HCT116 (cell line): ENCODE data around the gene CEACAM3. TPM values are rescaled to one million over a fixed set of nuclear protein-coding genes. Genes with fewer than 3 reads are reported as not detected.

Experiments used
- ATAC-seq: fragments of 200-7000 bp; cut with Tn5 transposase; 2 replicates; pipeline ENCODE4 v1.9.1; 2020; ENCODE audit warnings: mild to moderate bottlenecking, moderate library complexity
- BruUV-seq: library from RNA; stranded (reverse); fragments of 400-500 nt; replicated peaks from 2 replicates; lab custom pipeline; 2021; lab: Mats Ljungman, UMichigan
- CTCF ChIA-PET: fragments of 300-600 bp; sonication (Branson Sonifier 250); formaldehyde crosslinking; loops from one replicate; lab custom pipeline; 2021; ENCODE audit warnings: antibody characterized with exemption; lab: Charles Lee
- POLR2A ChIA-PET: fragments of 300-600, 350-600 bp; sonication (Branson Sonifier 250); formaldehyde crosslinking; loops from one replicate; lab custom pipeline; 2021; ENCODE audit warnings: antibody characterized with exemption; lab: Charles Lee
- RAD21 ChIA-PET, 2 experiments: fragments of 300-600 bp; sonication (Branson Sonifier 250); formaldehyde crosslinking; loops; one replicate each; lab custom pipeline; 2023; ENCODE audit warnings: low total read pairs in 2 of 2; ENCODE audit not compliant: uncharacterized antibody in 2 of 2, unreplicated experiment in 2 of 2, low non-redundant PET in 1 of 2; lab: Charles Lee
- DNase-seq: peaks from one replicate; pipeline ENCODE4 v3.0.0-alpha.2; 2010; ENCODE audit warnings: low read depth, low spot score
- H2AFZ ChIP-seq: fragments of 200-600 bp; shearing (Covaris generic), sonication (generic); 2 replicates; pipeline ENCODE4 v1.6.1; 2017; ENCODE audit warnings: low read depth, mixed run types, mixed read lengths, antibody characterized with exemption, low read length; ENCODE audit not compliant: poor library complexity, severe bottlenecking
- H3K27ac ChIP-seq: 2 replicates; pipeline ENCODE4 v1.5.1; 2012; ENCODE audit warnings: low read depth, low read length
- H3K27me3 ChIP-seq: fragments of 200-600 bp; sonication (generic); 2 replicates; pipeline ENCODE4 v1.6.1; 2016; ENCODE audit warnings: mixed run types, low read length, mixed read lengths; ENCODE audit not compliant: insufficient read depth
- H3K36me3 ChIP-seq, 2 experiments: fragments of 200-500 bp in 1 of 2; fragments of 200-600 bp in 1 of 2; sonication (Bioruptor generic) in 1 of 2; sonication (generic) in 1 of 2; 2 replicates each; pipeline versions ENCODE4 v1.5.1 to v1.6.1; 2014 to 2016; ENCODE audit warnings: low read length in 2 of 2, inconsistent platforms in 1 of 2, mixed read lengths in 1 of 2, mixed run types in 1 of 2; ENCODE audit not compliant: insufficient read depth in 2 of 2, control insufficient read depth in 1 of 2
- H3K4me1 ChIP-seq, 2 experiments: fragments of 200-600 bp in 1 of 2; sonication (generic) in 1 of 2; 2 replicates each; pipeline versions ENCODE4 v1.5.1 to v1.6.1; 2012 to 2017; ENCODE audit warnings: low read length in 2 of 2, inconsistent platforms in 1 of 2, mild to moderate bottlenecking in 1 of 2, mixed read lengths in 1 of 2, mixed run types in 1 of 2, moderate library complexity in 1 of 2; ENCODE audit not compliant: insufficient read depth in 2 of 2, control insufficient read depth in 1 of 2
- H3K4me2 ChIP-seq: fragments of 200-600 bp; sonication (generic); 2 replicates; pipeline ENCODE4 v1.6.1; 2017; ENCODE audit warnings: mixed run types, low read length, mixed read lengths
- H3K4me3 ChIP-seq, 2 experiments: fragments of 200-600 bp in 1 of 2; sonication (generic) in 1 of 2; replicated peaks in 1 of 2; 2 replicates each; pipeline ENCODE4 v1.5.1; 2011 to 2016; ENCODE audit warnings: low read length in 2 of 2, control low read depth in 1 of 2, low read depth in 1 of 2, mild to moderate bottlenecking in 1 of 2, mixed read lengths in 1 of 2, mixed run types in 1 of 2
- H3K79me2 ChIP-seq: fragments of 200-600 bp; sonication (generic); 2 replicates; pipeline ENCODE4 v1.6.1; 2017; ENCODE audit warnings: mild to moderate bottlenecking, mixed run types, low read length, moderate library complexity, mixed read lengths; ENCODE audit not compliant: insufficient read depth
- H3K9ac ChIP-seq: fragments of 200-600 bp; sonication (generic); 2 replicates; pipeline ENCODE4 v1.6.1; 2016; ENCODE audit warnings: low read length, mixed read lengths
- H3K9me2 ChIP-seq: fragments of 200-600 bp; sonication (generic), shearing (Covaris generic); 2 replicates; pipeline ENCODE4 v1.6.1; 2017; ENCODE audit warnings: mixed run types, mild to moderate bottlenecking, moderate library complexity; ENCODE audit not compliant: insufficient read depth
- H3K9me3 ChIP-seq, 2 experiments: fragments of 200-500 bp in 1 of 2; fragments of 200-600 bp in 1 of 2; sonication (Bioruptor generic) in 1 of 2; sonication (generic) in 1 of 2; 2 replicates each; pipeline ENCODE4 v1.6.1; 2014 to 2017; ENCODE audit warnings: low read length in 2 of 2, mixed read lengths in 2 of 2, inconsistent platforms in 1 of 2, low read depth in 1 of 2, mild to moderate bottlenecking in 1 of 2, mixed run types in 1 of 2, moderate library complexity in 1 of 2; ENCODE audit not compliant: control insufficient read depth in 1 of 2, insufficient read depth in 1 of 2
- H4K20me1 ChIP-seq: fragments of 200-600 bp; sonication (generic), shearing (Covaris generic); 2 replicates; pipeline ENCODE4 v1.6.1; 2017; ENCODE audit warnings: mixed run types, mild to moderate bottlenecking, moderate library complexity; ENCODE audit not compliant: insufficient read depth
- CBX3 ChIP-seq: IDR thresholded peaks from 2 replicates; pipeline ENCODE4 v1.6.1; 2012; ENCODE audit warnings: low read depth
- CEBPB ChIP-seq: IDR thresholded peaks from 2 replicates; pipeline ENCODE4 v1.6.1; 2012; ENCODE audit warnings: low read depth
- EGR1 ChIP-seq: IDR thresholded peaks from 2 replicates; pipeline ENCODE4 v1.6.1; 2012; ENCODE audit warnings: low read depth
- ELF1 ChIP-seq: IDR thresholded peaks from 2 replicates; pipeline ENCODE4 v1.6.1; 2012; ENCODE audit warnings: low read depth, borderline replicate concordance
- EZH2 ChIP-seq: fragments of 200-600 bp; sonication (generic); IDR thresholded peaks from 2 replicates; pipeline ENCODE4 v1.6.1; 2017; ENCODE audit warnings: antibody characterized with exemption, mixed run types
- EZH2phosphoT487 ChIP-seq: fragments of 200-600 bp; IDR thresholded peaks from 2 replicates; pipeline ENCODE4 v1.6.1; 2018; ENCODE audit warnings: antibody characterized with exemption, borderline replicate concordance
- FOSL1 ChIP-seq: IDR thresholded peaks from 2 replicates; pipeline ENCODE4 v1.6.1; 2012; ENCODE audit warnings: low read depth
- JUND ChIP-seq: IDR thresholded peaks from 2 replicates; pipeline ENCODE4 v1.6.1; 2012
- POLR2A ChIP-seq: IDR thresholded peaks from 2 replicates; pipeline ENCODE4 v1.7.0; 2011; ENCODE audit warnings: borderline replicate concordance; ENCODE audit not compliant: insufficient read depth, insufficient read length; ENCODE audit errors: extremely low read depth
- POLR2AphosphoS5 ChIP-seq: IDR thresholded peaks from 2 replicates; pipeline ENCODE4 v1.6.1; 2011; ENCODE audit warnings: mild to moderate bottlenecking, low read depth, low read length, moderate library complexity
- RAD21 ChIP-seq: IDR thresholded peaks from 2 replicates; pipeline ENCODE4 v1.6.1; 2012; ENCODE audit warnings: low read depth, mild to moderate bottlenecking
- SIN3A ChIP-seq: IDR thresholded peaks from 2 replicates; pipeline ENCODE4 v1.6.1; 2012; ENCODE audit warnings: low read depth
- SP1 ChIP-seq: IDR thresholded peaks from 2 replicates; pipeline ENCODE4 v1.6.1; 2012; ENCODE audit warnings: low read depth
- SRF ChIP-seq: IDR thresholded peaks from 2 replicates; pipeline ENCODE4 v1.6.1; 2012; ENCODE audit warnings: low read depth
- TCF7L2 ChIP-seq: IDR thresholded peaks from 2 replicates; pipeline ENCODE4 v1.7.0; 2011; ENCODE audit warnings: borderline replicate concordance, inconsistent platforms; ENCODE audit not compliant: insufficient read depth, insufficient read length; ENCODE audit errors: extremely low read depth
- YY1 ChIP-seq: IDR thresholded peaks from 2 replicates; pipeline ENCODE4 v1.6.1; 2011; ENCODE audit warnings: low read length, low read depth, moderate library complexity, mild to moderate bottlenecking; ENCODE audit not compliant: insufficient replicate concordance; ENCODE audit errors: extremely low read depth
- ZFX ChIP-seq: fragments of 450-650 bp; IDR thresholded peaks from 2 replicates; pipeline ENCODE4 v1.6.1; 2017
- ZNF274 ChIP-seq: fragments of 200-500 bp; sonication (Bioruptor generic); IDR thresholded peaks from 2 replicates; pipeline ENCODE4 v1.6.1; 2014; ENCODE audit warnings: mild to moderate bottlenecking, low read depth, low read length, inconsistent platforms
- intact Hi-C: fragments of 100-400 bp; cut with micrococcal nuclease; formaldehyde crosslinking; loops from 2 replicates; pipeline ENCODE4 v1.10.0; 2022
- total RNA-seq: library from RNA; stranded (reverse); gene quantifications from one replicate; pipeline ENCODE4 v1.2.1, GENCODE V29; 2021; ENCODE audit not compliant: unreplicated experiment
- TF ChIP-seq, protein P1 (sequence below): IDR thresholded peaks from 2 replicates; pipeline ENCODE4 v1.6.1; 2012; ENCODE audit warnings: low read depth
- TF ChIP-seq, protein P2 (sequence below), 3 experiments: fragments of 200-600 bp in 1 of 3; sonication (generic) in 1 of 3; IDR thresholded peaks in 2 of 3; conservative IDR thresholded peaks in 1 of 3; 2 replicates each; pipeline ENCODE4 v1.5.1; 2012 to 2017; ENCODE audit warnings: low read depth in 2 of 3, low read length in 2 of 3, antibody characterized with exemption in 1 of 3, borderline replicate concordance in 1 of 3, control low read depth in 1 of 3, mild to moderate bottlenecking in 1 of 3, mixed read lengths in 1 of 3, mixed run types in 1 of 3, moderate library complexity in 1 of 3; ENCODE audit not compliant: insufficient read depth in 1 of 3
- TF ChIP-seq, protein P3 (sequence below): IDR thresholded peaks from 2 replicates; pipeline ENCODE4 v1.6.1; 2012
- TF ChIP-seq, protein P4 (sequence below): IDR thresholded peaks from 2 replicates; pipeline ENCODE4 v1.6.1; 2012

CEACAM3 gene
- total RNA-seq, 1 experiment from 2014 or later: not detected

DNA sequence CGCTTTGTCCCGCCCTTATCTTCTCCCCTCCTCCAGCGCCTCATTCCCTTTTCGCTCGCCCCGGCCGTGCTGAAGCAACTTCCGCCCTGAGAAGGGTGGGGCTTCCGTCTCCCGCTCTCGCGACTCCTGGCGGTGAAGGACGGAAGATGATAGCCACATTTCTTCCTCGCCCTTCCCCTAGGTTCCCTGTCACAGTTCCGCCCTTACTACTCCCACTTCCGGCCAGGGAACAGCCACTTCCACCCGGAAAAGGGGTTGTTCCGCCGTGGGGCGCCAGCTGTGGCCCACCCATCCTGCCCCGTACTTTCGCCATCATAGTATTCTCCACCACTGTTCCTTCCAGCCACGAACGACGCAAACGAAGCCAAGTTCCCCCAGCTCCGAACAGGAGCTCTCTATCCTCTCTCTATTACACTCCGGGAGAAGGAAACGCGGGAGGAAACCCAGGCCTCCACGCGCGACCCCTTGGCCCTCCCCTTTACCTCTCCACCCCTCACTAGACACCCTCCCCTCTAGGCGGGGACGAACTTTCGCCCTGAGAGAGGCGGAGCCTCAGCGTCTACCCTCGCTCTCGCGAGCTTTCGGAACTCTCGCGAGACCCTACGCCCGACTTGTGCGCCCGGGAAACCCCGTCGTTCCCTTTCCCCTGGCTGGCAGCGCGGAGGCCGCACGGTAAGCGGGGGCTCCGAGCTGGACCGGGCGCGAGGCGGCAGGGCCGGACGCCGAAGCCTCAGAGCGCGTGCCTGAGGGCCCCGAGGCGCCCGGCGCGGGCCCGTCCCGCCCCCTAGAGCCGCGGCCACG is 63.4 kb downstream of the CEACAM3 start, which contains the start of gene RPS19:
RPS19 (plus strand) TSS at position 638 of the 801 bp plus-strand sequence. CDS start 520 bp downstream, outside the sequence.
- H3K27ac ChIP-seq: peak within 1 kb of the TSS; percentile 99
- intact Hi-C loops: no loop called here
- peak within 1 kb of the TSS; percentile 96 for H3K9ac ChIP-seq
- DNase-seq: peak; percentile 97
- peaks cover 26 to 47% of the 10 kb centered on the region in 2 experiments for H3K4me1 ChIP-seq
- no peaks in the 10 kb centered on the region for H3K9me2 ChIP-seq
- peak within 1 kb of the TSS; percentile 73 to 100 for H3K4me3 ChIP-seq
- peak within 1 kb of the TSS; percentile 72 for H2AFZ ChIP-seq
- ChIA-PET CTCF (interaction anchor here (0.7 to 2.1 kb wide), 6 partner anchors 11 to 107 kb away, joined by 3 to 11 read pairs (median 4); no protein-coding TSS in a partner anchor), RAD21 (interaction anchor here in 1 of 2 experiments (1.5 kb wide), 1 partner anchor 100 kb away, joined by 3 read pairs; the partner anchor contains the start of gene RABAC1), POLR2A (interaction anchor here (0.9 to 3.2 kb wide), 12 partner anchors 9 to 216 kb away, joined by 3 to 36 read pairs (median 6); partner anchors contain the start of genes RABAC1 and ZNF574)
- H3K79me2 ChIP-seq: peaks cover 48% of the 10 kb centered on the region
- no peaks in the 10 kb centered on the region for H3K9me3 ChIP-seq
- H3K27me3 ChIP-seq: no peaks in the 10 kb centered on the region
- no TSS peak for BruUV-seq
- H4K20me1 ChIP-seq: peaks cover 24% of the 10 kb centered on the region; the same call in 1 of the 2 replicates
- H3K36me3 ChIP-seq: peaks cover 40 to 45% of the 10 kb centered on the region in 2 experiments
- ATAC-seq: peak; percentile 89
- peak within 1 kb of the TSS; percentile 88 for H3K4me2 ChIP-seq
- peak; percentile 76 for TF ChIP-seq TCF7L2
- TF ChIP-seq POLR2A: peak; percentile 86
- no peak; the same call in 1 of the 2 replicates for TF ChIP-seq EGR1
- TF ChIP-seq ELF1: peak; percentile 100
- TF ChIP-seq CBX3: no peak; the same call in 1 of the 2 replicates
- peak; percentile 78 for TF ChIP-seq YY1
- TF ChIP-seq SRF: peak; percentile 74; the same call in 1 of the 2 replicates
- TF ChIP-seq, protein P1, sequence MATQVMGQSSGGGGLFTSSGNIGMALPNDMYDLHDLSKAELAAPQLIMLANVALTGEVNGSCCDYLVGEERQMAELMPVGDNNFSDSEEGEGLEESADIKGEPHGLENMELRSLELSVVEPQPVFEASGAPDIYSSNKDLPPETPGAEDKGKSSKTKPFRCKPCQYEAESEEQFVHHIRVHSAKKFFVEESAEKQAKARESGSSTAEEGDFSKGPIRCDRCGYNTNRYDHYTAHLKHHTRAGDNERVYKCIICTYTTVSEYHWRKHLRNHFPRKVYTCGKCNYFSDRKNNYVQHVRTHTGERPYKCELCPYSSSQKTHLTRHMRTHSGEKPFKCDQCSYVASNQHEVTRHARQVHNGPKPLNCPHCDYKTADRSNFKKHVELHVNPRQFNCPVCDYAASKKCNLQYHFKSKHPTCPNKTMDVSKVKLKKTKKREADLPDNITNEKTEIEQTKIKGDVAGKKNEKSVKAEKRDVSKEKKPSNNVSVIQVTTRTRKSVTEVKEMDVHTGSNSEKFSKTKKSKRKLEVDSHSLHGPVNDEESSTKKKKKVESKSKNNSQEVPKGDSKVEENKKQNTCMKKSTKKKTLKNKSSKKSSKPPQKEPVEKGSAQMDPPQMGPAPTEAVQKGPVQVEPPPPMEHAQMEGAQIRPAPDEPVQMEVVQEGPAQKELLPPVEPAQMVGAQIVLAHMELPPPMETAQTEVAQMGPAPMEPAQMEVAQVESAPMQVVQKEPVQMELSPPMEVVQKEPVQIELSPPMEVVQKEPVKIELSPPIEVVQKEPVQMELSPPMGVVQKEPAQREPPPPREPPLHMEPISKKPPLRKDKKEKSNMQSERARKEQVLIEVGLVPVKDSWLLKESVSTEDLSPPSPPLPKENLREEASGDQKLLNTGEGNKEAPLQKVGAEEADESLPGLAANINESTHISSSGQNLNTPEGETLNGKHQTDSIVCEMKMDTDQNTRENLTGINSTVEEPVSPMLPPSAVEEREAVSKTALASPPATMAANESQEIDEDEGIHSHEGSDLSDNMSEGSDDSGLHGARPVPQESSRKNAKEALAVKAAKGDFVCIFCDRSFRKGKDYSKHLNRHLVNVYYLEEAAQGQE: no peak
- TF ChIP-seq EZH2phosphoT487: no peak
- TF ChIP-seq, protein P2, sequence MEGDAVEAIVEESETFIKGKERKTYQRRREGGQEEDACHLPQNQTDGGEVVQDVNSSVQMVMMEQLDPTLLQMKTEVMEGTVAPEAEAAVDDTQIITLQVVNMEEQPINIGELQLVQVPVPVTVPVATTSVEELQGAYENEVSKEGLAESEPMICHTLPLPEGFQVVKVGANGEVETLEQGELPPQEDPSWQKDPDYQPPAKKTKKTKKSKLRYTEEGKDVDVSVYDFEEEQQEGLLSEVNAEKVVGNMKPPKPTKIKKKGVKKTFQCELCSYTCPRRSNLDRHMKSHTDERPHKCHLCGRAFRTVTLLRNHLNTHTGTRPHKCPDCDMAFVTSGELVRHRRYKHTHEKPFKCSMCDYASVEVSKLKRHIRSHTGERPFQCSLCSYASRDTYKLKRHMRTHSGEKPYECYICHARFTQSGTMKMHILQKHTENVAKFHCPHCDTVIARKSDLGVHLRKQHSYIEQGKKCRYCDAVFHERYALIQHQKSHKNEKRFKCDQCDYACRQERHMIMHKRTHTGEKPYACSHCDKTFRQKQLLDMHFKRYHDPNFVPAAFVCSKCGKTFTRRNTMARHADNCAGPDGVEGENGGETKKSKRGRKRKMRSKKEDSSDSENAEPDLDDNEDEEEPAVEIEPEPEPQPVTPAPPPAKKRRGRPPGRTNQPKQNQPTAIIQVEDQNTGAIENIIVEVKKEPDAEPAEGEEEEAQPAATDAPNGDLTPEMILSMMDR (IDR thresholded peaks at IDR 0.05 in 2 of 3, conservative IDR thresholded peaks at IDR 0.05 in 1 of 3; ENCODE audit: borderline replicate concordance in 1 of 3, insufficient read depth in 1 of 3, low read depth in 2 of 3, low read length in 2 of 3): peak in 2 of 3 experiments; percentile 34 to 62; a peak in 3 of 6 replicates
- no peak for TF ChIP-seq EZH2
- peak; percentile 98 for TF ChIP-seq SP1
- no peak for TF ChIP-seq RAD21
- TF ChIP-seq ZNF274: no peak
- TF ChIP-seq ZFX: peak; percentile 95; the same call in 1 of the 2 replicates
- peak; percentile 39; the same call in 1 of the 2 replicates for TF ChIP-seq SIN3A
- TF ChIP-seq FOSL1: no peak
- TF ChIP-seq, protein P3, sequence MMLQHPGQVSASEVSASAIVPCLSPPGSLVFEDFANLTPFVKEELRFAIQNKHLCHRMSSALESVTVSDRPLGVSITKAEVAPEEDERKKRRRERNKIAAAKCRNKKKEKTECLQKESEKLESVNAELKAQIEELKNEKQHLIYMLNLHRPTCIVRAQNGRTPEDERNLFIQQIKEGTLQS: no peak
- TF ChIP-seq JUND: no peak
- TF ChIP-seq POLR2AphosphoS5: peak; percentile 89
- TF ChIP-seq, protein P4, sequence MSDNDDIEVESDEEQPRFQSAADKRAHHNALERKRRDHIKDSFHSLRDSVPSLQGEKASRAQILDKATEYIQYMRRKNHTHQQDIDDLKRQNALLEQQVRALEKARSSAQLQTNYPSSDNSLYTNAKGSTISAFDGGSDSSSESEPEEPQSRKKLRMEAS: peak; percentile 68
- no peak for TF ChIP-seq CEBPB
